NCI-H2107 treated with DMSO at 0.1 percent for 48 hours (cell line): ENCODE results near the gene RIMS1.

ENCODE experiments used
- DNase-seq: peaks from one replicate; lab custom pipeline; 2025; ENCODE audit not compliant: unreplicated experiment; lab: John Stamatoyannopoulos, UW

RIMS1 gene

GRCh38 chr6:72238900-72239299, 352.6 kb downstream of the RIMS1 start:
- DNase-seq = no peak

GRCh38 chr6:72245565-72245964, 359.2 kb downstream of the RIMS1 start:
- DNase-seq = no peak

- DNase-seq = no peak
Observed at GRCh38 chr6:72246926-72247325, 360.6 kb downstream of the RIMS1 start.

- no peak for DNase-seq
Observed at GRCh38 chr6:72248621-72249020, 362.3 kb downstream of the RIMS1 start.

GRCh38 chr6:72250664-72251063, 364.3 kb downstream of the RIMS1 start:
- no peak for DNase-seq

- no peak for DNase-seq
Observed at GRCh38 chr6:72260489-72260888, 374.1 kb downstream of the RIMS1 start.

- no peak for DNase-seq
Observed at GRCh38 chr6:72261554-72261953, 375.2 kb downstream of the RIMS1 start.

GRCh38 chr6:72262254-72262653, 375.9 kb downstream of the RIMS1 start:
- no peak for DNase-seq

- no peak for DNase-seq
Observed at GRCh38 chr6:72267470-72267869, 381.1 kb downstream of the RIMS1 start.

- DNase-seq = no peak
Observed at GRCh38 chr6:72271531-72271930, 385.2 kb downstream of the RIMS1 start.

- DNase-seq = no peak
Observed at GRCh38 chr6:72272958-72273357, 386.6 kb downstream of the RIMS1 start.

GRCh38 chr6:72275888-72276287, 389.5 kb downstream of the RIMS1 start:
- DNase-seq = no peak

GRCh38 chr6:72282201-72282600, 395.9 kb downstream of the RIMS1 start:
- no peak for DNase-seq

GRCh38 chr6:72283571-72283970, 397.2 kb downstream of the RIMS1 start:
- no peak for DNase-seq

- no peak for DNase-seq
Observed at GRCh38 chr6:72286911-72287311, 400.6 kb downstream of the RIMS1 start.

- no peak for DNase-seq
Observed at GRCh38 chr6:72287801-72288200, 401.5 kb downstream of the RIMS1 start.

- no peak for DNase-seq
Observed at GRCh38 chr6:72288592-72288991, 402.2 kb downstream of the RIMS1 start.

- no peak for DNase-seq
Observed at GRCh38 chr6:72290620-72291019, 404.3 kb downstream of the RIMS1 start.

- no peak for DNase-seq
Observed at GRCh38 chr6:72296375-72296774, 410.0 kb downstream of the RIMS1 start.

GRCh38 chr6:72305971-72306370, 419.6 kb downstream of the RIMS1 start:
- no peak for DNase-seq

- DNase-seq = no peak
Observed at GRCh38 chr6:72316675-72317380, 430.5 kb downstream of the RIMS1 start.

- DNase-seq = no peak
Observed at GRCh38 chr6:72321788-72322187, 435.4 kb downstream of the RIMS1 start.

GRCh38 chr6:72322771-72323170, 436.4 kb downstream of the RIMS1 start:
- no peak for DNase-seq
